Keratinocyte (primary cell): ENCODE measurements around the gene KIF1C. TPM values are rescaled to one million over a fixed set of nuclear protein-coding genes. Genes with fewer than 3 reads are reported as not detected.

Experiments
- DNase-seq: peaks from one replicate; pipeline ENCODE4 v3.0.0-alpha.2; 2011; ENCODE audit warnings: low read depth, missing footprints, low spot score
- FAIRE-seq: peaks from 2 replicates; lab custom pipeline; 2011; peaks lifted over from hg19 to GRCh38; lab: Jason Lieb, UNC
- H2AFZ ChIP-seq: 2 replicates; pipeline ENCODE4 v1.6.0; 2012; ENCODE audit warnings: low read length, control low read depth, inconsistent platforms; ENCODE audit not compliant: control insufficient read depth
- H3K27ac ChIP-seq: 2 replicates; pipeline ENCODE4 v1.5.1; 2011; ENCODE audit warnings: low read length; ENCODE audit not compliant: control insufficient read depth, insufficient read depth
- H3K27me3 ChIP-seq: 3 replicates; pipeline ENCODE4 v1.6.0; 2011; ENCODE audit warnings: low read length; ENCODE audit not compliant: control insufficient read depth, insufficient read depth; ENCODE audit errors: extremely low read depth
- H3K36me3 ChIP-seq, 2 experiments: 2 replicates in 1 of 2; 3 replicates in 1 of 2; pipeline ENCODE4 v1.5.1; 2011; ENCODE audit warnings: low read length in 2 of 2, mild to moderate bottlenecking in 1 of 2; ENCODE audit not compliant: control insufficient read depth in 2 of 2, insufficient read depth in 2 of 2; ENCODE audit errors: extremely low read depth in 1 of 2
- H3K4me1 ChIP-seq: 3 replicates; pipeline ENCODE4 v1.5.1; 2011; ENCODE audit warnings: low read length; ENCODE audit not compliant: control insufficient read depth, insufficient read depth; ENCODE audit errors: extremely low read depth
- H3K4me2 ChIP-seq: 3 replicates; pipeline ENCODE4 v1.6.0; 2011; ENCODE audit warnings: low read depth, low read length; ENCODE audit not compliant: control insufficient read depth, insufficient read depth; ENCODE audit errors: extremely low read depth
- H3K4me3 ChIP-seq, 3 experiments: fragments of 200-600 bp in 1 of 3; sonication (generic) in 1 of 3; 2 replicates in 2 of 3; 3 replicates in 1 of 3; pipeline ENCODE4 v1.5.1; 2011 to 2016; ENCODE audit warnings: low read length in 3 of 3, mild to moderate bottlenecking in 3 of 3, control low read depth in 2 of 3, inconsistent platforms in 1 of 3, low read depth in 1 of 3, mixed read lengths in 1 of 3, mixed run types in 1 of 3, moderate library complexity in 1 of 3; ENCODE audit not compliant: control insufficient read depth in 2 of 3, insufficient read depth in 2 of 3; ENCODE audit errors: extremely low read depth in 1 of 3
- H3K79me2 ChIP-seq: 2 replicates; pipeline ENCODE4 v1.6.0; 2012; ENCODE audit warnings: low read length; ENCODE audit not compliant: control insufficient read depth, insufficient read depth
- H3K9ac ChIP-seq: 3 replicates; pipeline ENCODE4 v1.6.0; 2011; ENCODE audit warnings: low read length; ENCODE audit not compliant: control insufficient read depth, insufficient read depth; ENCODE audit errors: extremely low read depth
- H3K9me1 ChIP-seq: 3 replicates; pipeline ENCODE4 v1.6.0; 2011; ENCODE audit warnings: low read length; ENCODE audit not compliant: control insufficient read depth, insufficient read depth; ENCODE audit errors: extremely low read depth
- H3K9me3 ChIP-seq: 2 replicates; pipeline ENCODE4 v1.5.1; 2012; ENCODE audit warnings: low read depth, low read length; ENCODE audit not compliant: control insufficient read depth
- H4K20me1 ChIP-seq: 3 replicates; pipeline ENCODE4 v1.6.0; 2011; ENCODE audit warnings: low read length; ENCODE audit not compliant: control insufficient read depth, insufficient read depth; ENCODE audit errors: extremely low read depth
- CTCF ChIP-seq, 3 experiments: IDR thresholded peaks in 1 of 3; conservative IDR thresholded peaks in 1 of 3; optimal IDR thresholded peaks in 1 of 3; 2 replicates in 2 of 3; 3 replicates in 1 of 3; pipeline versions ENCODE3 to v1.5.1; 2011; ENCODE audit warnings: low read length in 3 of 3, mild to moderate bottlenecking in 3 of 3, moderate library complexity in 2 of 3, control low read depth in 1 of 3, inconsistent platforms in 1 of 3; ENCODE audit not compliant: insufficient read depth in 2 of 3; ENCODE audit errors: extremely low read depth in 1 of 3
- EZH2 ChIP-seq: IDR thresholded peaks from one replicate; pipeline ENCODE4 v1.6.1; 2012; ENCODE audit warnings: inconsistent platforms, mild to moderate bottlenecking, low read length, moderate library complexity
- dilution Hi-C: fragments of 300-500 bp; cut with MboI; formaldehyde crosslinking; loops from one replicate; pipeline ENCODE4 v1.7.0; 2020; ENCODE audit warnings: low sequenced_read_pairs; ENCODE audit not compliant: extremely low pct_ligation_motif_present
- polyA plus RNA-seq, 5 experiments: library from polyadenylated mRNA; depleted of rRNA in 3 of 5; stranded (reverse) in 3 of 5; stranded (forward) in 1 of 5; unstranded in 1 of 5; fragments of >200 nt; gene quantifications; 1 replicate in 1 of 5; 2 replicates in 3 of 5; 3 replicates in 1 of 5; pipeline versions ENCODE4 v1.2.1 to v1.2.3, GENCODE V29; 2011 to 2012; ENCODE audit warnings: missing spikeins in 2 of 5, low read depth in 1 of 5, low replicate concordance in 1 of 5

The KIF1C gene
- polyA plus RNA-seq, 1 donor (not counting 4 experiments of a cell fraction or from before 2014, with no cell fraction given): 93.7 TPM

DNA sequence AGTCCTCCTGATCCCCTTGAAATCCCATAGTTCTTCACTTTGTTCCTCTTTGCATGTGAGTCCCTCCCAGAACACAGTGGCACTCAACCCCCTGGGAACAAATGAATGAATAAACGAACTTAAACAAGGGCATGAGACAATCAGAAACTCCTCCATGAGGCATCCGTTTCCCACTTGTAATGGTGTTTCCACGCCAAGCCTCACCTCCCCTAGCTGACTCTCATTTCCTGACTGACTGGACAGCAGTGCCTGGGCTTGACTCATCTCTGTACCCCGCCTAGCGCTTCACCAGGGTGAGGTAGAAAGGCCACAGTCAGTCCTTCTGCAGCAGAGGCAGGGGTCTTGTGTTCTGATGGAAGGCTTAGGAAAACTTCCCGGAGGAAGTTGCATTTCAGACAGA lies 14.2 kb downstream of the KIF1C start:
- Histone ChIP-seq H3K4me3 (no peak overlapping the region), H3K79me2 (no peaks in the 10 kb centered on the region), H3K9ac (no peak overlapping the region), H4K20me1 (no peaks in the 10 kb centered on the region), H3K4me2 (no peak overlapping the region), H3K36me3 (peaks cover 53 to 56% of the 10 kb centered on the region in 2 experiments), H3K4me1 (no peaks in the 10 kb centered on the region), H3K27ac (no peak overlapping the region), H3K9me1 (no peaks in the 10 kb centered on the region), H3K27me3 (no peaks in the 10 kb centered on the region), H3K9me3 (no peaks in the 10 kb centered on the region), H2AFZ (no peak overlapping the region)
- TF ChIP-seq EZH2: no peak
- no peak for FAIRE-seq
- no peak for DNase-seq
- dilution Hi-C loops: no loop called here

GRCh38 chr17:5014357-5014756 lies 16.6 kb downstream of the KIF1C start:
- Histone ChIP-seq H3K79me2 (no peaks in the 10 kb centered on the region), H3K9me3 (no peaks in the 10 kb centered on the region), H3K27me3 (no peaks in the 10 kb centered on the region), H3K4me2 (no peak overlapping the region), H4K20me1 (no peaks in the 10 kb centered on the region), H3K9me1 (no peaks in the 10 kb centered on the region), H3K4me3 (no peak overlapping the region), H2AFZ (no peak overlapping the region), H3K4me1 (no peaks in the 10 kb centered on the region), H3K27ac (no peak overlapping the region), H3K9ac (no peak overlapping the region), H3K36me3 (peaks cover 35 to 51% of the 10 kb centered on the region in 2 experiments)
- dilution Hi-C loops: no loop called here
- DNase-seq (no peak), FAIRE-seq (peak; percentile 29)
- TF ChIP-seq CTCF (optimal IDR thresholded peaks at IDR 0.05 in 1 of 3, IDR thresholded peaks at IDR 0.05 in 1 of 3, conservative IDR thresholded peaks at IDR 0.05 in 1 of 3; ENCODE audit: extremely low read depth in 1 of 3, insufficient read depth in 2 of 3, low read length in 3 of 3) (no peak), EZH2 (no peak)

- H3K9ac ChIP-seq: no peak overlapping the region
- no peaks in the 10 kb centered on the region for H3K79me2 ChIP-seq
- dilution Hi-C loops: no loop called here
- H3K4me3 ChIP-seq: no peak overlapping the region
- DNase-seq: no peak
- no peaks in the 10 kb centered on the region for H3K27me3 ChIP-seq
- no peak overlapping the region for H2AFZ ChIP-seq
- TF ChIP-seq EZH2 (no peak), CTCF (optimal IDR thresholded peaks at IDR 0.05 in 1 of 3, IDR thresholded peaks at IDR 0.05 in 1 of 3, conservative IDR thresholded peaks at IDR 0.05 in 1 of 3; ENCODE audit: extremely low read depth in 1 of 3, insufficient read depth in 2 of 3, low read length in 3 of 3) (peak in 1 of 3 experiments; percentile 11)
- no peaks in the 10 kb centered on the region for H3K9me1 ChIP-seq
- no peak for FAIRE-seq
- H3K4me1 ChIP-seq: no peaks in the 10 kb centered on the region
- H3K9me3 ChIP-seq: no peaks in the 10 kb centered on the region
- H3K27ac ChIP-seq: no peak overlapping the region
- peaks cover 39 to 62% of the 10 kb centered on the region in 2 experiments for H3K36me3 ChIP-seq
- no peak overlapping the region for H3K4me2 ChIP-seq
- H4K20me1 ChIP-seq: no peaks in the 10 kb centered on the region
These were observed 21.8 kb downstream of the KIF1C start for GRCh38 chr17:5019475-5019956.
